Thoracic aorta (tissue), 2 donors: ENCODE measurements around the gene XKR3. TPM values are rescaled to one million over a fixed set of nuclear protein-coding genes. Genes with fewer than 3 reads are reported as not detected.
"Not testable (repeated sequence)": the region's sequence is repeated elsewhere in the genome, so short reads cannot be mapped to it uniquely, and the experiment has no call there.

ENCODE experiments used
- ATAC-seq: fragments of 150-250 bp; one replicate; pipeline ENCODE4 v1.8.0; 2017; ENCODE audit warnings: low read depth; ENCODE audit not compliant: insufficient number of reproducible peaks, low FRiP score
- DNase-seq: peaks from one replicate; pipeline ENCODE4 v3.0.0-alpha.2; 2020; ENCODE audit warnings: low spot score
- H3K27ac ChIP-seq, 2 donors: fragments of 200-600 bp; sonication (generic); 1 replicate in 1 of 2; 2 replicates in 1 of 2; pipeline ENCODE4 v1.5.1; 2016; ENCODE audit warnings: mild to moderate bottlenecking in 2 of 2, moderate library complexity in 2 of 2
- H3K27me3 ChIP-seq: fragments of 200-600 bp; sonication (generic); replicated peaks from 2 replicates; pipeline ENCODE4 v1.6.0; 2016; ENCODE audit warnings: mild to moderate bottlenecking; ENCODE audit not compliant: insufficient read depth
- H3K36me3 ChIP-seq: fragments of 200-600 bp; sonication (generic); one replicate; pipeline ENCODE4 v1.5.1; 2016
- H3K4me1 ChIP-seq, 2 donors: fragments of 200-600 bp; sonication (generic); 1 replicate in 1 of 2; 2 replicates in 1 of 2; pipeline versions ENCODE4 v1.5.1 to v1.6.0; 2016; ENCODE audit warnings: low read depth in 2 of 2, mild to moderate bottlenecking in 1 of 2; ENCODE audit not compliant: control insufficient read depth in 1 of 2
- H3K4me3 ChIP-seq: fragments of 200-600 bp; sonication (generic); 2 replicates; pipeline ENCODE4 v1.5.1; 2016; ENCODE audit warnings: mild to moderate bottlenecking
- H3K9me3 ChIP-seq: fragments of 200-600 bp; sonication (generic); 2 replicates; pipeline ENCODE4 v1.5.1; 2016
- total RNA-seq, 2 donors: library from RNA; depleted of rRNA; stranded (reverse); fragments of >200 nt; gene quantifications; one replicate each; pipeline versions ENCODE4 v1.1.0 to v1.2.3, GENCODE V29; 2016
- TF ChIP-seq, protein P1 (sequence below): fragments of 200-600 bp; sonication (generic); IDR thresholded peaks from one replicate; pipeline ENCODE4 v1.5.1; 2019; ENCODE audit warnings: antibody characterized with exemption

The XKR3 gene
- total RNA-seq, 2 donors from 2014 or later, result not detected

- TF ChIP-seq, protein P1, sequence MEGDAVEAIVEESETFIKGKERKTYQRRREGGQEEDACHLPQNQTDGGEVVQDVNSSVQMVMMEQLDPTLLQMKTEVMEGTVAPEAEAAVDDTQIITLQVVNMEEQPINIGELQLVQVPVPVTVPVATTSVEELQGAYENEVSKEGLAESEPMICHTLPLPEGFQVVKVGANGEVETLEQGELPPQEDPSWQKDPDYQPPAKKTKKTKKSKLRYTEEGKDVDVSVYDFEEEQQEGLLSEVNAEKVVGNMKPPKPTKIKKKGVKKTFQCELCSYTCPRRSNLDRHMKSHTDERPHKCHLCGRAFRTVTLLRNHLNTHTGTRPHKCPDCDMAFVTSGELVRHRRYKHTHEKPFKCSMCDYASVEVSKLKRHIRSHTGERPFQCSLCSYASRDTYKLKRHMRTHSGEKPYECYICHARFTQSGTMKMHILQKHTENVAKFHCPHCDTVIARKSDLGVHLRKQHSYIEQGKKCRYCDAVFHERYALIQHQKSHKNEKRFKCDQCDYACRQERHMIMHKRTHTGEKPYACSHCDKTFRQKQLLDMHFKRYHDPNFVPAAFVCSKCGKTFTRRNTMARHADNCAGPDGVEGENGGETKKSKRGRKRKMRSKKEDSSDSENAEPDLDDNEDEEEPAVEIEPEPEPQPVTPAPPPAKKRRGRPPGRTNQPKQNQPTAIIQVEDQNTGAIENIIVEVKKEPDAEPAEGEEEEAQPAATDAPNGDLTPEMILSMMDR, result no peak
- H3K27me3 ChIP-seq, result no peaks in the 10 kb centered on the region
- ATAC-seq, result no peak
- H3K4me3 ChIP-seq, result no peak overlapping the region
- H3K9me3 ChIP-seq, result no peaks in the 10 kb centered on the region
- H3K27ac ChIP-seq, result no peak overlapping the region
- H3K36me3 ChIP-seq, result no peaks in the 10 kb centered on the region
- no peaks in the 10 kb centered on the region for H3K4me1 ChIP-seq
- no peak for DNase-seq
These were observed 50.2 kb downstream of the XKR3 start for GRCh38 chr22:16774911-16775500.

GRCh38 chr22:16771569-16771968 is 53.6 kb downstream of the XKR3 start:
- H3K9me3 ChIP-seq, H3K4me3 ChIP-seq, H3K27ac ChIP-seq, DNase-seq, H3K27me3 ChIP-seq, H3K36me3 ChIP-seq, ATAC-seq, H3K4me1 ChIP-seq: not testable (repeated sequence)

DNA sequence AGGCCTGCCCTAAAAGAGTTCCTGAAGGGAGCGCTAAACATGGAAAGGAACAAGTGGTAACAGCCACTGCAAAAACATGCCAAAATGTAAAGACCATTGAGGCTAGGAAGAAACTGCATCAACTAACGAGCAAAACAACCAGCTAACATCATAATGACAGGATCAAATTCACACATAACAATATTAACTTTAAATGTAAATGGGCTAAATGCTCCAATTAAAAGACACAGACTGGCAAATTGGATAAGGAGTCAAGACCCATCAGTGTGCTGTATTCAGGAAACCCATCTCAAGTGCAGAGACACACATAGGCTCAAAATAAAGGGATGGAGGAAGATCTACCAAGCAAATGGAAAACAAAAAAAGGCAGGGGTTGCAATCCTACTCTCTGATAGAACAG is 57.3 kb downstream of the XKR3 start:
- not testable (repeated sequence) for H3K27ac ChIP-seq, H3K9me3 ChIP-seq, ATAC-seq, H3K4me3 ChIP-seq, H3K27me3 ChIP-seq, H3K4me1 ChIP-seq, H3K36me3 ChIP-seq, DNase-seq

DNA sequence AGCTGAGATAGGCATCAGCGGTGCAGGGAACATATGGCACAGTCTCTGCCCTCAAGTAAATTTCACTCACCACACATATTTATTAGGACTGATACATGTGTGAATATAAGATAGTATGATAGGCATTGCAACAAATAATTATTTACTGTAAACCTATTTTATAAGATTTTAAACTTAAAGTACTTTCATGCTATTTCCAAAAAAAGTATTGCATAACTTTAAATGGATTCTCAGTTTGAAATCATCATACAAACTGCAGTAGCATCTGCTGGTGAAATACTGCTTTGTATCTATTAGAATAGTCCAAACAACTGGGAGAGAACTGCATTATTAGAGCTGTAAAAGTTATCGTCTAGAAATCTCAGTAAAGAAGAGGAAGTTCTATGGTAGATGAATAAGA is 63.0 kb downstream of the XKR3 start:
- DNase-seq, H3K4me1 ChIP-seq, ATAC-seq, H3K27me3 ChIP-seq, H3K4me3 ChIP-seq, H3K36me3 ChIP-seq, H3K9me3 ChIP-seq, H3K27ac ChIP-seq: not testable (repeated sequence)

GRCh38 chr22:16760416-16760815 is 64.8 kb downstream of the XKR3 start:
- H3K4me1 ChIP-seq, H3K36me3 ChIP-seq, DNase-seq, H3K27ac ChIP-seq, H3K27me3 ChIP-seq, H3K9me3 ChIP-seq, H3K4me3 ChIP-seq, ATAC-seq: not testable (repeated sequence)

DNA sequence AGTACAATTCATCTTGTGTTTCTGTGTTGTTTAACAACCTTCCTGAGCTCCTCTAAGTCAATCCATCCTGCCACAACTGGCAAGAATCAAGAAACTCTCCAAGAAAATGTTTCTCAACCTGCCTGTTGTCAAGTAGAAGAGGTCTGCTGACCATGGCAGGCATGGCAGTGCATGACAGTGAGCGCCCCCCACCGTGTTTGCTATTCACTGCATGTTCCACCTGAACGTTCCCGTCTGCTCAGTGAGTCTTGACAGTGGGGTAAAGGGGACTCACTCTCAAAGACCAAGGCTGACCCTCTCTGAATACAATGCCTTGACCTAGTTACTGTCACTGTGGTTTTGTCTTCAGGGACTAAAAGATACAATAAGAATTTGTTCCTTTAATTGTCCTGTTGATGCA is 75.9 kb downstream of the XKR3 start:
- DNase-seq, ATAC-seq: not testable (repeated sequence)

GRCh38 chr22:16748160-16748929 is 76.9 kb downstream of the XKR3 start:
- not testable (repeated sequence) for ATAC-seq

More for the DNA sequence above, 75.9 kb downstream of the XKR3 start:
- not testable (repeated sequence) for H3K4me1 ChIP-seq, H3K27ac ChIP-seq, H3K4me3 ChIP-seq, H3K9me3 ChIP-seq, H3K27me3 ChIP-seq, H3K36me3 ChIP-seq

GRCh38 chr22:16747266-16748159 is 77.7 kb downstream of the XKR3 start:
- H3K4me3 ChIP-seq, H3K27ac ChIP-seq, H3K36me3 ChIP-seq, H3K9me3 ChIP-seq, ATAC-seq, DNase-seq, H3K27me3 ChIP-seq, H3K4me1 ChIP-seq: not testable (repeated sequence)

More at GRCh38 chr22:16748160-16748929, 76.9 kb downstream of the XKR3 start:
- H3K4me3 ChIP-seq, H3K27ac ChIP-seq, H3K9me3 ChIP-seq, H3K4me1 ChIP-seq, H3K36me3 ChIP-seq, DNase-seq, H3K27me3 ChIP-seq: not testable (repeated sequence)

GRCh38 chr22:16734271-16734670 is 90.9 kb downstream of the XKR3 start:
- H3K4me1 ChIP-seq, DNase-seq, ATAC-seq, H3K9me3 ChIP-seq, H3K4me3 ChIP-seq, H3K27ac ChIP-seq, H3K36me3 ChIP-seq, H3K27me3 ChIP-seq: not testable (repeated sequence)
